RWPE2 (cell line): ENCODE results near the gene ECM2.

Experiments
- ATAC-seq: fragments of 200-7000 bp; cut with Tn5 transposase; 3 replicates; pipeline ENCODE4 v1.9.1; 2021; ENCODE audit warnings: low read depth
- DNase-seq: peaks from one replicate; pipeline ENCODE4 v3.0.0-alpha.2; 2020; ENCODE audit warnings: low spot score
- H3K27ac ChIP-seq: fragments of 450-650 bp; 2 replicates; pipeline ENCODE4 v1.5.1; 2017; ENCODE audit warnings: mild to moderate bottlenecking; ENCODE audit not compliant: poor library complexity, severe bottlenecking
- H3K27me3 ChIP-seq: fragments of 250-450 bp; sonication (Bioruptor Pico); 2 replicates; pipeline ENCODE4 v1.5.1; 2021; ENCODE audit warnings: mild to moderate bottlenecking, moderate library complexity; ENCODE audit not compliant: insufficient read depth, poor library complexity, severe bottlenecking
- H3K36me3 ChIP-seq: fragments of 250-450 bp; sonication (Bioruptor Pico); 2 replicates; pipeline ENCODE4 v1.5.1; 2020; ENCODE audit warnings: low read depth, mild to moderate bottlenecking, moderate library complexity
- H3K4me1 ChIP-seq: fragments of 250-450 bp; sonication (Bioruptor Pico); 2 replicates; pipeline ENCODE4 v1.5.1; 2021; ENCODE audit warnings: mild to moderate bottlenecking, moderate library complexity; ENCODE audit not compliant: insufficient read depth, poor library complexity, severe bottlenecking
- H3K4me3 ChIP-seq: fragments of 250-450 bp; sonication (Bioruptor Pico); 2 replicates; pipeline ENCODE4 v1.5.1; 2021; ENCODE audit warnings: mild to moderate bottlenecking, moderate library complexity; ENCODE audit not compliant: severe bottlenecking
- H3K9me3 ChIP-seq: fragments of 250-450 bp; sonication (Bioruptor Pico); 2 replicates; pipeline ENCODE4 v1.5.1; 2021; ENCODE audit warnings: mild to moderate bottlenecking, moderate library complexity; ENCODE audit not compliant: severe bottlenecking
- TF ChIP-seq, protein P1 (sequence below): fragments of 450-650 bp; IDR thresholded peaks from one replicate; pipeline ENCODE4 v1.5.1; 2017; ENCODE audit warnings: mild to moderate bottlenecking, moderate library complexity; ENCODE audit not compliant: poor library complexity, severe bottlenecking

Gene ECM2

DNA sequence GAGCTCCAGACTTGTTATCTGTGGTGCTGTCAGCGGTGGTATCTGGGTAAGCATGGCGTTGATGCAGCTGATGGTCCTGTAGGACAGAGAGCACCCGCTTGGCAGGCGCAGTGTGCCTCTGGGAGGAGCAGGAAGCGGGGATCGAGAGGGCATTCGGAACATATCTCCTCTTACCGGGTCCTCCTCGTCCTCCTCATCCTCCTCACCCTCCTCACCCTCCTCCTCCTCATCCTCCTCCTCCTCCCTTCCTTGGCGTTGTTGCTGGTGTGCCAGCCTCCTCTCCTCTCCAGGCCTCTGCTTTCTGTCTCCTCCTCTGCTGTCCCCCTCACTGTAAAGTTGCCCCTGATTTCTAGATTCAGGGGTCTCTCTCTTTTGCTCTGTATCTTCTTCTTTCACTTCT, 21.2 kb downstream of the ECM2 start:
- no peaks in the 10 kb centered on the region for H3K4me1 ChIP-seq
- DNase-seq (no peak), ATAC-seq (no peak)
- no peaks in the 10 kb centered on the region for H3K36me3 ChIP-seq
- TF ChIP-seq, protein P1, sequence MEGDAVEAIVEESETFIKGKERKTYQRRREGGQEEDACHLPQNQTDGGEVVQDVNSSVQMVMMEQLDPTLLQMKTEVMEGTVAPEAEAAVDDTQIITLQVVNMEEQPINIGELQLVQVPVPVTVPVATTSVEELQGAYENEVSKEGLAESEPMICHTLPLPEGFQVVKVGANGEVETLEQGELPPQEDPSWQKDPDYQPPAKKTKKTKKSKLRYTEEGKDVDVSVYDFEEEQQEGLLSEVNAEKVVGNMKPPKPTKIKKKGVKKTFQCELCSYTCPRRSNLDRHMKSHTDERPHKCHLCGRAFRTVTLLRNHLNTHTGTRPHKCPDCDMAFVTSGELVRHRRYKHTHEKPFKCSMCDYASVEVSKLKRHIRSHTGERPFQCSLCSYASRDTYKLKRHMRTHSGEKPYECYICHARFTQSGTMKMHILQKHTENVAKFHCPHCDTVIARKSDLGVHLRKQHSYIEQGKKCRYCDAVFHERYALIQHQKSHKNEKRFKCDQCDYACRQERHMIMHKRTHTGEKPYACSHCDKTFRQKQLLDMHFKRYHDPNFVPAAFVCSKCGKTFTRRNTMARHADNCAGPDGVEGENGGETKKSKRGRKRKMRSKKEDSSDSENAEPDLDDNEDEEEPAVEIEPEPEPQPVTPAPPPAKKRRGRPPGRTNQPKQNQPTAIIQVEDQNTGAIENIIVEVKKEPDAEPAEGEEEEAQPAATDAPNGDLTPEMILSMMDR: no peak
- no peaks in the 10 kb centered on the region for H3K27me3 ChIP-seq
- no peak overlapping the region for H3K4me3 ChIP-seq
- H3K9me3 ChIP-seq: no peaks in the 10 kb centered on the region
- no peak overlapping the region for H3K27ac ChIP-seq

- TF ChIP-seq, protein P1: no peak
- Histone ChIP-seq H3K27ac (no peak overlapping the region), H3K27me3 (no peaks in the 10 kb centered on the region), H3K4me1 (no peaks in the 10 kb centered on the region), H3K4me3 (no peak overlapping the region), H3K36me3 (no peaks in the 10 kb centered on the region), H3K9me3 (no peaks in the 10 kb centered on the region)
- ATAC-seq (no peak), DNase-seq (no peak)
Measured at GRCh38 chr9:92513349-92513748, 22.4 kb downstream of the ECM2 start.

DNA sequence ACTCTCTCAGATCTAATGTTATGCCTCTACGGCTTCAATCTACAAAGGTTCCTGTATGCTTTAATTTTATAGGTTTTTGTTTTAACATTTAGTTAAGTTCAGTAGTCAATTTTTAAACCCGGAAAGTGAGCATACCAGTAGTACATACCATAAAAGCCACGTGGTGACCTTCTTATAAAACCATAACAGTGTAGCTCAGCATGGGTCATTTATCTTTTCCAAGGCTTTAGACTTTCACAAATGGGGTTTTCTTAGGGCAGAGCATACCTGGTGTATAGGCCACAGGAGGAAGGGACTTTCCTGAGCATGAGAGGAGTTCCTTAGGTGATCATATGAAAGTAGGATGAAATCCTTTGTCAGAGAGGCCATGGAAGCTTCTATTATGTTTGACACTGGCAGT, 23.2 kb downstream of the ECM2 start:
- no peak for ATAC-seq
- H3K36me3 ChIP-seq: no peaks in the 10 kb centered on the region
- no peaks in the 10 kb centered on the region for H3K4me1 ChIP-seq
- H3K27ac ChIP-seq: no peak overlapping the region
- H3K4me3 ChIP-seq: no peak overlapping the region
- no peaks in the 10 kb centered on the region for H3K27me3 ChIP-seq
- H3K9me3 ChIP-seq: no peaks in the 10 kb centered on the region
- TF ChIP-seq, protein P1: no peak
- no peak for DNase-seq

- no peak overlapping the region for H3K27ac ChIP-seq
- H3K4me3 ChIP-seq: no peak overlapping the region
- H3K4me1 ChIP-seq: peaks cover 17% of the 10 kb centered on the region
- TF ChIP-seq, protein P1: no peak
- H3K9me3 ChIP-seq: no peaks in the 10 kb centered on the region
- no peaks in the 10 kb centered on the region for H3K27me3 ChIP-seq
- ATAC-seq (no peak), DNase-seq (no peak)
- no peaks in the 10 kb centered on the region for H3K36me3 ChIP-seq
Measured at GRCh38 chr9:92510747-92511146, 25.0 kb downstream of the ECM2 start.

DNA sequence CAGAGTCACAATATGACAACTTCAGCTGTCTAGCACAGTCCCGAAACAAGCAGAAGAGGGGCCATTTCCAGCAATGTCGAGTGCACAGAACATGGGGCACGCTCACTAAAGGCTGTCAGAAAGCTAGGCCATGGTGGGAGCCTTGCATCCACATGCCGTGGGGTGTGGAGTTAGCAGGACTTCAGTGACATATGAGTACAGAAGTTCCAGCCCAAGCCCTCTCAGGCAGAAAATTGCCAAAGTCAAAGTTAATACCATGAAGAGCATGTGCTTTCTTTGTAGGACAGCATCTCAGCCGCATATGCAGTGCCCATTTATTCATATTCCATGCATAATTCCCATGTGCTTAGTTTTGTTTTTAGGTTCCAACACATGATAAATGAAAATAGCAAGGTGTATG, 26.7 kb downstream of the ECM2 start:
- no peaks in the 10 kb centered on the region for H3K27me3 ChIP-seq
- H3K36me3 ChIP-seq: no peaks in the 10 kb centered on the region
- TF ChIP-seq, protein P1: no peak
- no peak overlapping the region for H3K4me3 ChIP-seq
- ATAC-seq (no peak), DNase-seq (no peak)
- H3K9me3 ChIP-seq: no peaks in the 10 kb centered on the region
- H3K4me1 ChIP-seq: peaks cover 21% of the 10 kb centered on the region
- no peak overlapping the region for H3K27ac ChIP-seq
